ENCODE measurements around the gene PAK5.

Gene PAK5

GRCh38 chr20:9616455-9616805, 222.4 kb downstream of the PAK5 start:
- DNase-seq (ENCODE audit: low spot score): no peak

GRCh38 chr20:9615766-9616454, 223.0 kb downstream of the PAK5 start:
- DNase-seq (ENCODE audit: low spot score): no peak

GRCh38 chr20:9615118-9615517, 223.8 kb downstream of the PAK5 start:
- no peak for DNase-seq (ENCODE audit: low spot score)

- DNase-seq (ENCODE audit: low spot score): no peak
Observed at GRCh38 chr20:9613871-9614270, 225.0 kb downstream of the PAK5 start.

- no peak for DNase-seq (ENCODE audit: low spot score)
Observed at GRCh38 chr20:9611921-9612320, 227.0 kb downstream of the PAK5 start.

- DNase-seq (ENCODE audit: low spot score): no peak
Observed at GRCh38 chr20:9610665-9611064, 228.2 kb downstream of the PAK5 start.

GRCh38 chr20:9609887-9610502, 228.9 kb downstream of the PAK5 start:
- peak; percentile 53 for DNase-seq (ENCODE audit: low spot score)

- no peak for DNase-seq (ENCODE audit: low spot score)
Observed at GRCh38 chr20:9608639-9609340, 230.1 kb downstream of the PAK5 start.

- DNase-seq (ENCODE audit: low spot score): no peak
Observed at GRCh38 chr20:9602847-9603183, 236.1 kb downstream of the PAK5 start.

- DNase-seq (ENCODE audit: low spot score): no peak
Observed at GRCh38 chr20:9600562-9600961, 238.3 kb downstream of the PAK5 start.

GRCh38 chr20:9597547-9597946, 241.3 kb downstream of the PAK5 start:
- DNase-seq (ENCODE audit: low spot score): no peak

GRCh38 chr20:9595763-9596162, 243.1 kb downstream of the PAK5 start:
- no peak for DNase-seq (ENCODE audit: low spot score)

GRCh38 chr20:9594284-9594875, 244.5 kb downstream of the PAK5 start:
- no peak for DNase-seq (ENCODE audit: low spot score)

- no peak for DNase-seq (ENCODE audit: low spot score)
Observed at GRCh38 chr20:9592419-9592818, 246.5 kb downstream of the PAK5 start.

- DNase-seq (ENCODE audit: low spot score): no peak
Observed at GRCh38 chr20:9591080-9591479, 247.8 kb downstream of the PAK5 start.

- no peak for DNase-seq (ENCODE audit: low spot score)
Observed at GRCh38 chr20:9590189-9590588, 248.7 kb downstream of the PAK5 start.

GRCh38 chr20:9588706-9589105, 250.2 kb downstream of the PAK5 start:
- no peak for DNase-seq (ENCODE audit: low spot score)

GRCh38 chr20:9583151-9583550, 255.7 kb downstream of the PAK5 start:
- DNase-seq (ENCODE audit: low spot score): no peak

- no peak for DNase-seq (ENCODE audit: low spot score)
Observed at GRCh38 chr20:9582137-9582536, 256.7 kb downstream of the PAK5 start.

- no peak for DNase-seq (ENCODE audit: low spot score)
Observed at GRCh38 chr20:9581509-9581908, 257.4 kb downstream of the PAK5 start.

GRCh38 chr20:9578594-9578993, 260.3 kb downstream of the PAK5 start:
- no peak for DNase-seq (ENCODE audit: low spot score)

GRCh38 chr20:9577397-9577796, 261.5 kb downstream of the PAK5 start:
- DNase-seq (ENCODE audit: low spot score): no peak

GRCh38 chr20:9576695-9577094, 262.2 kb downstream of the PAK5 start:
- no peak for DNase-seq (ENCODE audit: low spot score)
